Activated CD8-positive, alpha-beta memory T cell treated with anti-CD3 and anti-CD28 coated beads for 1 hour (primary cell): ENCODE data around the gene PSMG1.
"Not testable (repeated sequence)": the region's sequence is repeated elsewhere in the genome, so short reads cannot be mapped to it uniquely, and the experiment has no call there.

ENCODE experiments used
- DNase-seq, 2 donors: peaks; one replicate each; pipeline ENCODE4 v3.0.0-alpha.2; 2020; ENCODE audit warnings: low read depth in 1 of 2; ENCODE audit errors: extremely low read depth in 1 of 2

PSMG1 gene

GRCh38 chr21:39159342-39160063 is 23.7 kb downstream of the PSMG1 start:
- DNase-seq: no peak

GRCh38 chr21:39157241-39157640 is 26.0 kb downstream of the PSMG1 start:
- DNase-seq: not testable (repeated sequence)

GRCh38 chr21:39156024-39156423 is 27.2 kb downstream of the PSMG1 start:
- DNase-seq: no peak

GRCh38 chr21:39155578-39155977 is 27.7 kb downstream of the PSMG1 start:
- no peak for DNase-seq

GRCh38 chr21:39153842-39154241 is 29.4 kb downstream of the PSMG1 start:
- DNase-seq: no peak

GRCh38 chr21:39153373-39153772 is 29.9 kb downstream of the PSMG1 start:
- DNase-seq: no peak

GRCh38 chr21:39152271-39152670 is 31.0 kb downstream of the PSMG1 start:
- no peak for DNase-seq

GRCh38 chr21:39150877-39151276 is 32.4 kb downstream of the PSMG1 start:
- no peak for DNase-seq

- DNase-seq: no peak
Observed at GRCh38 chr21:39150316-39150715, 32.9 kb downstream of the PSMG1 start.

GRCh38 chr21:39149882-39150281 is 33.4 kb downstream of the PSMG1 start:
- DNase-seq: no peak

- no peak for DNase-seq
Observed at GRCh38 chr21:39148975-39149374, 34.3 kb downstream of the PSMG1 start.

- DNase-seq: no peak
Observed at GRCh38 chr21:39144191-39144590, 39.1 kb downstream of the PSMG1 start.

- DNase-seq: no peak
Observed at GRCh38 chr21:39142972-39143371, 40.3 kb downstream of the PSMG1 start.

- DNase-seq: no peak
Observed at GRCh38 chr21:39141502-39141901, 41.7 kb downstream of the PSMG1 start.

GRCh38 chr21:39137248-39138178 is 45.7 kb downstream of the PSMG1 start:
- no peak for DNase-seq

GRCh38 chr21:39136711-39137110 is 46.5 kb downstream of the PSMG1 start:
- DNase-seq: no peak

- DNase-seq: not testable (repeated sequence)
Observed at GRCh38 chr21:39136138-39136537, 47.1 kb downstream of the PSMG1 start.

- no peak for DNase-seq
Observed at GRCh38 chr21:39134288-39134810, 48.9 kb downstream of the PSMG1 start.

- DNase-seq: no peak
Observed at GRCh38 chr21:39132248-39132647, 51.0 kb downstream of the PSMG1 start.

GRCh38 chr21:39131791-39132190 is 51.5 kb downstream of the PSMG1 start:
- DNase-seq: no peak

- DNase-seq: no peak
Observed at GRCh38 chr21:39127506-39127905, 55.7 kb downstream of the PSMG1 start.

GRCh38 chr21:39126486-39126806 is 56.8 kb downstream of the PSMG1 start:
- DNase-seq: no peak
